Parathyroid adenoma (tissue), 2 donors: Measurements from ENCODE around the gene SRPK3.

Experiments
- H2AFZ ChIP-seq: fragments of 300-600 bp; sonication (generic); one replicate; pipeline ENCODE4 v1.7.0; 2017; ENCODE audit warnings: antibody characterized with exemption, mild to moderate bottlenecking
- H3K27ac ChIP-seq: fragments of 300-600 bp; sonication (generic); one replicate; pipeline ENCODE4 v1.7.0; 2017
- H3K27me3 ChIP-seq: fragments of 300-600 bp; sonication (generic); one replicate; pipeline ENCODE4 v1.7.0; 2017; ENCODE audit warnings: low read length; ENCODE audit not compliant: control insufficient read depth, insufficient read depth
- H3K36me3 ChIP-seq: fragments of 300-600 bp; sonication (generic); one replicate; pipeline ENCODE4 v1.7.0; 2017; ENCODE audit warnings: low read length; ENCODE audit not compliant: control insufficient read depth, insufficient read depth
- H3K4me1 ChIP-seq: fragments of 300-600 bp; sonication (generic); one replicate; pipeline ENCODE4 v1.7.0; 2017; ENCODE audit warnings: control low read depth
- H3K4me2 ChIP-seq: fragments of 300-600 bp; sonication (generic); one replicate; pipeline ENCODE4 v1.7.0; 2017; ENCODE audit warnings: low read length
- H3K4me3 ChIP-seq: fragments of 300-600 bp; sonication (generic); one replicate; pipeline ENCODE4 v1.7.0; 2017; ENCODE audit warnings: low read depth, low read length
- H3K79me2 ChIP-seq: fragments of 300-600 bp; sonication (generic); one replicate; pipeline ENCODE4 v1.7.0; 2017; ENCODE audit warnings: control low read depth
- H3K9ac ChIP-seq: fragments of 300-600 bp; sonication (generic); one replicate; pipeline ENCODE4 v1.7.0; 2017; ENCODE audit warnings: mild to moderate bottlenecking
- H3K9me3 ChIP-seq: fragments of 300-600 bp; sonication (generic); one replicate; pipeline ENCODE4 v1.7.0; 2017; ENCODE audit warnings: low read length; ENCODE audit not compliant: control insufficient read depth
- CTCF ChIP-seq: fragments of 300-600 bp; sonication (generic); IDR thresholded peaks from one replicate; pipeline ENCODE4 v1.7.0; 2017; ENCODE audit warnings: antibody characterized with exemption, mild to moderate bottlenecking
- donor health status: primary hyperparathyroidism.

The SRPK3 gene

GRCh38 chrX:153736871-153737441 is 43.9 kb upstream of the SRPK3 start:
- Histone ChIP-seq H3K36me3 (no peaks in the 10 kb centered on the region), H3K4me2 (no peak overlapping the region), H3K27ac (no peak overlapping the region), H3K9ac (no peak overlapping the region), H2AFZ (no peak overlapping the region), H3K4me1 (no peaks in the 10 kb centered on the region), H3K27me3 (no peaks in the 10 kb centered on the region), H3K9me3 (no peaks in the 10 kb centered on the region), H3K4me3 (no peak overlapping the region), H3K79me2 (no peaks in the 10 kb centered on the region)
- TF ChIP-seq CTCF: no peak

- H3K9me3 ChIP-seq: no peaks in the 10 kb centered on the region
- no peaks in the 10 kb centered on the region for H3K36me3 ChIP-seq
- H3K27ac ChIP-seq: no peak overlapping the region
- no peak overlapping the region for H3K4me2 ChIP-seq
- no peak overlapping the region for H3K4me3 ChIP-seq
- no peak for TF ChIP-seq CTCF
- no peaks in the 10 kb centered on the region for H3K4me1 ChIP-seq
- no peak overlapping the region for H2AFZ ChIP-seq
- H3K9ac ChIP-seq: no peak overlapping the region
- no peaks in the 10 kb centered on the region for H3K27me3 ChIP-seq
- no peaks in the 10 kb centered on the region for H3K79me2 ChIP-seq
Measured at GRCh38 chrX:153738056-153738605, 42.7 kb upstream of the SRPK3 start.

DNA sequence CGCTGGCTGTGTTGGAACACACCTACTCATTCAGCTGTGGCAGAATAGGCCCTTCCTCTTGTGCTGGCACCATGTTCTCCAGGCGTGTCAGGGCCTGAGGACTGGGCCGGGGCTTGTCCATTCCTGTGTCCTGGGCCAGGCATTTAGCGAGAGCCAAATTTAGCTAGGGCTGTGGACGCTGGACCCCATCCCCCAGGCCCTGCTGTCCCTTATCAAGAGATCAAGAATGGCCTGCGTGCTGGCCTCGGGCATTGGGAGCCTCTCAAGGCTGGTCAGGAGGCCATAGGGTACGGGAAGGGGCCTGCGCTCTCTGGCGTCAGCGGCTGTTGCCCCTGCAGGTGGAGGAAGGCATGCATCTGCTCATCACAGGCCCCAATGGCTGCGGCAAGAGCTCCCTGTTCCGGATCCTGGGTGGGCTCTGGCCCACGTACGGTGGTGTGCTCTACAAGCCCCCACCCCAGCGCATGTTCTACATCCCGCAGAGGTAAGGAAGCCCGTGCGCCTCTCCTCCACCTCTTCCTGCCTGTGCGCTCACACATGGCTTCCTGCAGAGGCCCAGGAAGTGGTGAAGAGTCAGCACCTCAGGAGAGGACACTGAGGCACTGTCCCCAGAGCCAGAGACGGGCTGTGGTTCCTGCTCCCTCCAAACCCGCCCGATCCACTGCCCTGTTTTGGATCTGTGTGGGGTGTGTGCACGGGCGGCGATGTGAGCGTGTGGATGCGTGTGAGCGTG is 40.9 kb upstream of the SRPK3 start:
- no peak overlapping the region for H3K9ac ChIP-seq
- H3K4me1 ChIP-seq: no peaks in the 10 kb centered on the region
- TF ChIP-seq CTCF: no peak
- H3K4me3 ChIP-seq: no peak overlapping the region
- no peaks in the 10 kb centered on the region for H3K36me3 ChIP-seq
- no peak overlapping the region for H3K27ac ChIP-seq
- no peak overlapping the region for H2AFZ ChIP-seq
- H3K4me2 ChIP-seq: no peak overlapping the region
- no peaks in the 10 kb centered on the region for H3K9me3 ChIP-seq
- H3K27me3 ChIP-seq: no peaks in the 10 kb centered on the region
- H3K79me2 ChIP-seq: no peaks in the 10 kb centered on the region

- TF ChIP-seq CTCF: no peak
- H3K4me2 ChIP-seq: no peak overlapping the region
- H3K36me3 ChIP-seq: no peaks in the 10 kb centered on the region
- H2AFZ ChIP-seq: no peak overlapping the region
- H3K9ac ChIP-seq: no peak overlapping the region
- no peaks in the 10 kb centered on the region for H3K9me3 ChIP-seq
- no peak overlapping the region for H3K27ac ChIP-seq
- H3K27me3 ChIP-seq: no peaks in the 10 kb centered on the region
- H3K4me1 ChIP-seq: no peaks in the 10 kb centered on the region
- H3K79me2 ChIP-seq: no peaks in the 10 kb centered on the region
- no peak overlapping the region for H3K4me3 ChIP-seq
Measured at GRCh38 chrX:153740631-153741222, 40.1 kb upstream of the SRPK3 start.
